K562 (cell line): ENCODE results near the gene RESP18. TPM values are rescaled to one million over a fixed set of nuclear protein-coding genes. Genes with fewer than 3 reads are reported as not detected.

Experiments
- ARID2 ChIP-seq: fragments of 450-650 bp; IDR thresholded peaks from 2 replicates; pipeline ENCODE4 v1.6.1; 2017; ENCODE audit warnings: antibody characterized with exemption, mild to moderate bottlenecking
- CXXC5 ChIP-seq: fragments of 250-450 bp; sonication (Bioruptor Pico); IDR thresholded peaks from 2 replicates; pipeline ENCODE4 v1.8.0; 2022; ENCODE audit warnings: inconsistent platforms, mild to moderate bottlenecking, moderate library complexity
- GABPB1 ChIP-seq: sonication (generic); formaldehyde crosslinking; IDR thresholded peaks from 2 replicates; pipeline ENCODE4 v1.8.0; 2022; ENCODE audit warnings: mild to moderate bottlenecking, missing genetic modification reagents
- JUN ChIP-seq, 2 experiments: sonication (generic) in 1 of 2; formaldehyde crosslinking in 1 of 2; IDR thresholded peaks; 2 replicates each; pipeline versions ENCODE4 v1.6.1 to v1.8.0; 2012 to 2022; ENCODE audit warnings: borderline replicate concordance in 2 of 2, mild to moderate bottlenecking in 2 of 2, improper control_type of control experiment in 1 of 2, low read depth in 1 of 2, low read length in 1 of 2, missing genetic modification reagents in 1 of 2
- KAT7 ChIP-seq: sonication (generic); formaldehyde crosslinking; IDR thresholded peaks from 2 replicates; pipeline ENCODE4 v1.8.0; 2022; ENCODE audit warnings: missing genetic modification reagents, mild to moderate bottlenecking, borderline replicate concordance
- SAFB2 ChIP-seq: fragments of 200-400 bp; formaldehyde crosslinking; IDR thresholded peaks from 2 replicates; pipeline ENCODE4 v1.6.1; 2018; ENCODE audit warnings: borderline replicate concordance, low read length, low read depth, moderate library complexity; ENCODE audit not compliant: severe bottlenecking
- SREBF2 ChIP-seq: sonication (generic); formaldehyde crosslinking; IDR thresholded peaks from 2 replicates; pipeline ENCODE4 v1.4.0; 2020; ENCODE audit warnings: mild to moderate bottlenecking, missing genetic modification reagents
- TBP ChIP-seq: optimal IDR thresholded peaks from 2 replicates; pipeline ENCODE3; 2011; ENCODE audit warnings: low read depth, low read length, improper control_type of control experiment
- TEAD4 ChIP-seq, 2 experiments: sonication (generic) in 1 of 2; formaldehyde crosslinking in 1 of 2; IDR thresholded peaks; 2 replicates each; pipeline versions ENCODE4 v1.6.1 to v1.8.0; 2012 to 2022; ENCODE audit warnings: borderline replicate concordance in 1 of 2, inconsistent platforms in 1 of 2, low read length in 1 of 2, mild to moderate bottlenecking in 1 of 2, missing genetic modification reagents in 1 of 2
- TOE1 ChIP-seq, 2 experiments: fragments of 450-650 bp in 1 of 2; sonication (generic) in 1 of 2; formaldehyde crosslinking in 1 of 2; IDR thresholded peaks; 2 replicates each; pipeline versions ENCODE4 v1.7.1 to v1.8.0; 2016 to 2022; ENCODE audit warnings: borderline replicate concordance in 2 of 2, mild to moderate bottlenecking in 2 of 2, antibody characterized with exemption in 1 of 2, inconsistent platforms in 1 of 2, low read depth in 1 of 2, missing genetic modification reagents in 1 of 2, moderate library complexity in 1 of 2
- UBTF ChIP-seq, 2 experiments: IDR thresholded peaks; 2 replicates each; pipeline ENCODE4 v1.6.1; 2012; ENCODE audit warnings: improper control_type of control experiment in 2 of 2, low read depth in 2 of 2, low read length in 2 of 2, borderline replicate concordance in 1 of 2
- ZNF3 ChIP-seq: fragments of 250-450 bp; sonication (Bioruptor Pico); IDR thresholded peaks from 2 replicates; pipeline ENCODE4 v1.5.0; 2021; ENCODE audit warnings: mild to moderate bottlenecking, moderate library complexity
- ZNF740 ChIP-seq, 3 experiments: fragments of 200-800 bp in 1 of 3; sonication (Bioruptor generic) in 1 of 3; sonication (generic) in 1 of 3; formaldehyde crosslinking in 1 of 3; IDR thresholded peaks; 2 replicates each; pipeline versions ENCODE4 v1.6.1 to v1.8.0; 2016 to 2022; ENCODE audit warnings: mild to moderate bottlenecking in 2 of 3, missing compliant biosample characterization in 2 of 3, missing genetic modification characterization in 2 of 3, missing genetic modification reagents in 1 of 3
- polyA plus RNA-seq, 8 experiments: library from polyadenylated mRNA; depleted of rRNA in 4 of 8; stranded (reverse) in 5 of 8; unstranded in 3 of 8; fragments of >200 nt; fragmentation: Nextera tagmentation in 2 of 8; fragmentation: Illumina TruSeq in 1 of 8; extraction: Ambion mirVana in 2 of 8; extraction: Trizol in 1 of 8; gene quantifications; 2 replicates each; pipeline versions ENCODE4 v1.2.1 to v1.2.3, GENCODE V29; 2011 to 2014; ENCODE audit warnings: inconsistent platforms in 1 of 8, missing spikeins in 1 of 8
- total RNA-seq, 7 experiments: library from RNA; depleted of rRNA in 6 of 7; stranded (reverse); fragments of >200 nt in 6 of 7; fragmentation: Illumina TruSeq in 2 of 7; extraction: Trizol in 2 of 7; gene quantifications; 2 replicates each; pipeline versions ENCODE4 v1.2.1 to v1.2.3, GENCODE V29; 2011 to 2021; ENCODE audit warnings: low replicate concordance in 1 of 7
- TF ChIP-seq, protein P1 (sequence below): fragments of 450-650 bp; IDR thresholded peaks from 2 replicates; pipeline ENCODE4 v1.6.1; 2017; ENCODE audit warnings: antibody characterized with exemption, mild to moderate bottlenecking
- TF ChIP-seq, protein P2 (sequence below): fragments of 450-650 bp; IDR thresholded peaks from 2 replicates; pipeline ENCODE4 v1.6.1; 2014; ENCODE audit warnings: low read depth, mild to moderate bottlenecking, moderate library complexity, borderline replicate concordance

The RESP18 gene
- total and polyA plus RNA-seq, 9 of the 15 experiments (the other 6 are each of a cell fraction or from before 2014, with no cell fraction given) = not detected

- 0 out of 4 replicates have a peak, but pooled peaks of 1 of the 2 experiments have one; percentile 38 for TF ChIP-seq UBTF (IDR thresholded peaks at IDR 0.05; ENCODE audit: borderline replicate concordance in 1 of 2, low read depth in 2 of 2, low read length in 2 of 2)
- TF ChIP-seq SREBF2 (CRISPR knock-in tag) = no peak
- no peak for TF ChIP-seq ZNF740 (CRISPR knock-in tag; IDR thresholded peaks at IDR 0.05)
- no peak for TF ChIP-seq ZNF740 (tag; IDR thresholded peaks at IDR 0.05)
- TF ChIP-seq ZNF3 (CRISPR knock-in tag) = no peak
- peak; percentile 46; the same call in 1 of the 2 replicates for TF ChIP-seq TEAD4 (IDR thresholded peaks at IDR 0.05; ENCODE audit: low read length)
- no peak for TF ChIP-seq TEAD4 (CRISPR knock-in tag; IDR thresholded peaks at IDR 0.05; ENCODE audit: borderline replicate concordance)
- TF ChIP-seq, protein P1, sequence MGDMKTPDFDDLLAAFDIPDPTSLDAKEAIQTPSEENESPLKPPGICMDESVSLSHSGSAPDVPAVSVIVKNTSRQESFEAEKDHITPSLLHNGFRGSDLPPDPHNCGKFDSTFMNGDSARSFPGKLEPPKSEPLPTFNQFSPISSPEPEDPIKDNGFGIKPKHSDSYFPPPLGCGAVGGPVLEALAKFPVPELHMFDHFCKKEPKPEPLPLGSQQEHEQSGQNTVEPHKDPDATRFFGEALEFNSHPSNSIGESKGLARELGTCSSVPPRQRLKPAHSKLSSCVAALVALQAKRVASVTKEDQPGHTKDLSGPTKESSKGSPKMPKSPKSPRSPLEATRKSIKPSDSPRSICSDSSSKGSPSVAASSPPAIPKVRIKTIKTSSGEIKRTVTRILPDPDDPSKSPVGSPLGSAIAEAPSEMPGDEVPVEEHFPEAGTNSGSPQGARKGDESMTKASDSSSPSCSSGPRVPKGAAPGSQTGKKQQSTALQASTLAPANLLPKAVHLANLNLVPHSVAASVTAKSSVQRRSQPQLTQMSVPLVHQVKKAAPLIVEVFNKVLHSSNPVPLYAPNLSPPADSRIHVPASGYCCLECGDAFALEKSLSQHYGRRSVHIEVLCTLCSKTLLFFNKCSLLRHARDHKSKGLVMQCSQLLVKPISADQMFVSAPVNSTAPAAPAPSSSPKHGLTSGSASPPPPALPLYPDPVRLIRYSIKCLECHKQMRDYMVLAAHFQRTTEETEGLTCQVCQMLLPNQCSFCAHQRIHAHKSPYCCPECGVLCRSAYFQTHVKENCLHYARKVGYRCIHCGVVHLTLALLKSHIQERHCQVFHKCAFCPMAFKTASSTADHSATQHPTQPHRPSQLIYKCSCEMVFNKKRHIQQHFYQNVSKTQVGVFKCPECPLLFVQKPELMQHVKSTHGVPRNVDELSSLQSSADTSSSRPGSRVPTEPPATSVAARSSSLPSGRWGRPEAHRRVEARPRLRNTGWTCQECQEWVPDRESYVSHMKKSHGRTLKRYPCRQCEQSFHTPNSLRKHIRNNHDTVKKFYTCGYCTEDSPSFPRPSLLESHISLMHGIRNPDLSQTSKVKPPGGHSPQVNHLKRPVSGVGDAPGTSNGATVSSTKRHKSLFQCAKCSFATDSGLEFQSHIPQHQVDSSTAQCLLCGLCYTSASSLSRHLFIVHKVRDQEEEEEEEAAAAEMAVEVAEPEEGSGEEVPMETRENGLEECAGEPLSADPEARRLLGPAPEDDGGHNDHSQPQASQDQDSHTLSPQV = peak; percentile 80; the same call in 1 of the 2 replicates
- TF ChIP-seq, protein P2, sequence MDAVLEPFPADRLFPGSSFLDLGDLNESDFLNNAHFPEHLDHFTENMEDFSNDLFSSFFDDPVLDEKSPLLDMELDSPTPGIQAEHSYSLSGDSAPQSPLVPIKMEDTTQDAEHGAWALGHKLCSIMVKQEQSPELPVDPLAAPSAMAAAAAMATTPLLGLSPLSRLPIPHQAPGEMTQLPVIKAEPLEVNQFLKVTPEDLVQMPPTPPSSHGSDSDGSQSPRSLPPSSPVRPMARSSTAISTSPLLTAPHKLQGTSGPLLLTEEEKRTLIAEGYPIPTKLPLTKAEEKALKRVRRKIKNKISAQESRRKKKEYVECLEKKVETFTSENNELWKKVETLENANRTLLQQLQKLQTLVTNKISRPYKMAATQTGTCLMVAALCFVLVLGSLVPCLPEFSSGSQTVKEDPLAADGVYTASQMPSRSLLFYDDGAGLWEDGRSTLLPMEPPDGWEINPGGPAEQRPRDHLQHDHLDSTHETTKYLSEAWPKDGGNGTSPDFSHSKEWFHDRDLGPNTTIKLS = no peak
- no peak for TF ChIP-seq GABPB1 (CRISPR knock-in tag)
- TF ChIP-seq ARID2 = no peak
- TF ChIP-seq JUN (IDR thresholded peaks at IDR 0.05; ENCODE audit: borderline replicate concordance, low read depth, low read length) = no peak
- no peak for TF ChIP-seq JUN (CRISPR knock-in tag; IDR thresholded peaks at IDR 0.05; ENCODE audit: borderline replicate concordance)
- TF ChIP-seq TBP = no peak
- no peak for TF ChIP-seq CXXC5 (CRISPR knock-in tag)
- TF ChIP-seq TOE1 (IDR thresholded peaks at IDR 0.05; ENCODE audit: borderline replicate concordance) = no peak
- TF ChIP-seq TOE1 (CRISPR knock-in tag; IDR thresholded peaks at IDR 0.05; ENCODE audit: borderline replicate concordance, low read depth) = no peak
- TF ChIP-seq KAT7 (CRISPR knock-in tag) = no peak
- TF ChIP-seq SAFB2 = no peak
Measured at GRCh38 chr2:219287580-219288265, 44.8 kb downstream of the RESP18 start (continued).
